Mesendoderm (in vitro differentiated cells): ENCODE measurements around the gene FCN3.
"Not testable (repeated sequence)": the region's sequence is repeated elsewhere in the genome, so short reads cannot be mapped to it uniquely, and the experiment has no call there.

ENCODE experiments used
- DNase-seq: peaks from one replicate; pipeline ENCODE4 v3.0.0; 2013
- H2AK5ac ChIP-seq: 2 replicates; pipeline ENCODE4 v1.6.1; 2013; ENCODE audit warnings: low read length, inconsistent platforms
- H2BK120ac ChIP-seq: 2 replicates; pipeline ENCODE4 v1.6.1; 2013; ENCODE audit warnings: low read depth, mild to moderate bottlenecking, low read length, moderate library complexity, mixed read lengths
- H2BK15ac ChIP-seq: replicated peaks from 2 replicates; pipeline ENCODE4 v1.6.1; 2013; ENCODE audit warnings: low read depth, mild to moderate bottlenecking, moderate library complexity
- H2BK5ac ChIP-seq: 2 replicates; pipeline ENCODE4 v1.6.1; 2013; ENCODE audit warnings: low read length, inconsistent platforms
- H3K18ac ChIP-seq: 2 replicates; pipeline ENCODE4 v1.6.1; 2013; ENCODE audit warnings: mild to moderate bottlenecking, low read length, mixed read lengths
- H3K23ac ChIP-seq: one replicate; pipeline ENCODE4 v1.6.1; 2013; ENCODE audit warnings: low read length
- H3K27ac ChIP-seq: 2 replicates; pipeline ENCODE4 v1.5.1; 2013; ENCODE audit warnings: low read depth, mild to moderate bottlenecking, inconsistent platforms, low read length, moderate library complexity
- H3K27me3 ChIP-seq: 2 replicates; pipeline ENCODE4 v1.6.1; 2013; ENCODE audit warnings: low read length, control low read depth, mild to moderate bottlenecking, inconsistent platforms; ENCODE audit not compliant: insufficient read depth, poor library complexity
- H3K36me3 ChIP-seq: 2 replicates; pipeline ENCODE4 v1.6.1; 2013; ENCODE audit warnings: low read length, inconsistent platforms; ENCODE audit not compliant: control insufficient read depth, insufficient read depth
- H3K4ac ChIP-seq: one replicate; pipeline ENCODE4 v1.6.1; 2013; ENCODE audit warnings: low read depth, mild to moderate bottlenecking, low read length, moderate library complexity
- H3K4me1 ChIP-seq: 2 replicates; pipeline ENCODE4 v1.6.1; 2013; ENCODE audit warnings: low read depth, low read length, inconsistent platforms; ENCODE audit not compliant: control insufficient read depth
- H3K4me2 ChIP-seq: 2 replicates; pipeline ENCODE4 v1.6.1; 2013; ENCODE audit warnings: low read length
- H3K4me3 ChIP-seq: 2 replicates; pipeline ENCODE4 v1.5.1; 2013; ENCODE audit warnings: mild to moderate bottlenecking, low read length
- H3K56ac ChIP-seq: one replicate; pipeline ENCODE4 v1.6.1; 2013; ENCODE audit warnings: low read length
- H3K79me1 ChIP-seq: 2 replicates; pipeline ENCODE4 v1.6.1; 2013; ENCODE audit warnings: low read length, inconsistent platforms
- H3K79me2 ChIP-seq: 2 replicates; pipeline ENCODE4 v1.6.1; 2013; ENCODE audit warnings: mild to moderate bottlenecking, low read length; ENCODE audit not compliant: control insufficient read depth, insufficient read depth
- H3K9ac ChIP-seq: 2 replicates; pipeline ENCODE4 v1.6.1; 2013; ENCODE audit warnings: low read length, inconsistent platforms
- H4K5ac ChIP-seq: one replicate; pipeline ENCODE4 v1.6.1; 2013; ENCODE audit warnings: low read length
- H4K8ac ChIP-seq: one replicate; pipeline ENCODE4 v1.6.1; 2013; ENCODE audit warnings: low read depth, mild to moderate bottlenecking, control low read depth, low read length, moderate library complexity
- WGBS: extraction: QIAGEN DNeasy Blood & Tissue Kit; methylation state at CpG from one replicate; pipeline ENCODE4 v1.1.7; 2013; ENCODE audit warnings: low lambda C conversion rate, missing lambda C conversion rate; ENCODE audit not compliant: insufficient coverage; ENCODE audit errors: extremely low coverage; 5-methylcytosine and 5-hydroxymethylcytosine counted together

Gene FCN3

GRCh38 chr1:27388337-27389005 lies 13.8 kb upstream of the FCN3 start:
- no peaks in the 10 kb centered on the region for H3K27me3 ChIP-seq
- no peak overlapping the region for H3K4me2 ChIP-seq
- no peak overlapping the region for H3K4ac ChIP-seq
- H3K4me3 ChIP-seq, result no peak overlapping the region
- peaks cover 2% of the 10 kb centered on the region for H3K4me1 ChIP-seq
- no peak overlapping the region for H2BK15ac ChIP-seq
- H3K56ac ChIP-seq, result peak overlapping the region; percentile 19
- H3K36me3 ChIP-seq, result no peaks in the 10 kb centered on the region
- peak; percentile 82 for DNase-seq
- no peak overlapping the region for H3K18ac ChIP-seq
- no peak overlapping the region for H2BK120ac ChIP-seq
- H4K5ac ChIP-seq, result no peak overlapping the region
- no peak overlapping the region for H4K8ac ChIP-seq
- no CpG with 5 or more reads among the region's 5 CpGs for WGBS
- no peak overlapping the region for H3K23ac ChIP-seq
- H3K27ac ChIP-seq, result no peak overlapping the region
- no peak overlapping the region for H2BK5ac ChIP-seq
- H2AK5ac ChIP-seq, result no peak overlapping the region
- H3K79me1 ChIP-seq, result peaks cover 4% of the 10 kb centered on the region
- H3K9ac ChIP-seq, result no peak overlapping the region
- H3K79me2 ChIP-seq, result no peaks in the 10 kb centered on the region

DNA sequence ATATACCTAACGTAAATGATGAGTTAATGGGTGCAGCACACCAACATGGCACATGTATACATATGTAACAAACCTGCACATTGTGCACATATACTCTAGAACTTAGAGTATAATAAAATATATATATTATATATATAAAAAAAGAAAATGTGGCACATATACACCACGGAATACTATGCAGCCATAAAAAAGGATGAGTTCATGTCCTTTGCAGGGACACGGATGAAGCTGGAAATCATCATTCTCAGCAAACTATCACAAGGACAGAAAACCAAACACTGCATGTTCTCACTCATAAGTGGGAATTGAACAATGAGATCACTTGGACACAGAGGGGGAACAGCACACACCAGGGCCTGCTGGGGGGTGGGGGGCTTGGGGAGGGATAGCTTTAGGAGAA lies 10.2 kb upstream of the FCN3 start:
- H3K4me1 ChIP-seq, H2BK15ac ChIP-seq, H3K4ac ChIP-seq, H4K8ac ChIP-seq, H2BK120ac ChIP-seq, H2AK5ac ChIP-seq, H3K9ac ChIP-seq, H2BK5ac ChIP-seq, H3K4me2 ChIP-seq, H3K18ac ChIP-seq, H3K56ac ChIP-seq, DNase-seq, H3K27me3 ChIP-seq, H3K79me1 ChIP-seq, H3K23ac ChIP-seq, H4K5ac ChIP-seq, H3K27ac ChIP-seq, H3K36me3 ChIP-seq, H3K79me2 ChIP-seq, H3K4me3 ChIP-seq: not testable (repeated sequence)
- WGBS, result no CpG with 5 or more reads among the region's 3 CpGs

- no peaks in the 10 kb centered on the region for H3K4me1 ChIP-seq
- H3K4me2 ChIP-seq, result no peak overlapping the region
- H3K27me3 ChIP-seq, result no peaks in the 10 kb centered on the region
- H4K5ac ChIP-seq, result no peak overlapping the region
- DNase-seq, result no peak
- no peak overlapping the region for H2BK120ac ChIP-seq
- H3K18ac ChIP-seq, result no peak overlapping the region
- H3K23ac ChIP-seq, result no peak overlapping the region
- no peak overlapping the region for H3K56ac ChIP-seq
- no peak overlapping the region for H2BK5ac ChIP-seq
- no peaks in the 10 kb centered on the region for H3K79me1 ChIP-seq
- no peaks in the 10 kb centered on the region for H3K36me3 ChIP-seq
- H3K4me3 ChIP-seq, result no peak overlapping the region
- WGBS, result no CpG with 5 or more reads among the region's 13 CpGs
- H3K9ac ChIP-seq, result no peak overlapping the region
- H3K27ac ChIP-seq, result no peak overlapping the region
- no peak overlapping the region for H3K4ac ChIP-seq
- no peaks in the 10 kb centered on the region for H3K79me2 ChIP-seq
- no peak overlapping the region for H2AK5ac ChIP-seq
- H2BK15ac ChIP-seq, result no peak overlapping the region
- no peak overlapping the region for H4K8ac ChIP-seq
Measured at GRCh38 chr1:27383661-27384060, 9.0 kb upstream of the FCN3 start.

- H2BK120ac ChIP-seq, result no peak within 1 kb of the TSS
- no peak within 1 kb of the TSS for H2BK5ac ChIP-seq
- H2BK15ac ChIP-seq, result no peak within 1 kb of the TSS
- H3K4ac ChIP-seq, result no peak within 1 kb of the TSS
- H3K4me2 ChIP-seq, result peak within 1 kb of the TSS; percentile 57
- H4K8ac ChIP-seq, result no peak within 1 kb of the TSS
- H3K4me1 ChIP-seq, result no peaks in the 10 kb centered on the region
- DNase-seq, result peak; percentile 69
- H3K27me3 ChIP-seq, result no peaks in the 10 kb centered on the region
- H3K79me1 ChIP-seq, result no peaks in the 10 kb centered on the region
- H3K56ac ChIP-seq, result peak within 1 kb of the TSS; percentile 90
- H3K23ac ChIP-seq, result no peak within 1 kb of the TSS
- no peaks in the 10 kb centered on the region for H3K79me2 ChIP-seq
- no peaks in the 10 kb centered on the region for H3K36me3 ChIP-seq
- no peak within 1 kb of the TSS for H3K18ac ChIP-seq
- no peak within 1 kb of the TSS for H2AK5ac ChIP-seq
- no CpG with 5 or more reads among the region's 43 CpGs for WGBS
- peak within 1 kb of the TSS; percentile 68 for H3K9ac ChIP-seq
- no peak within 1 kb of the TSS for H3K4me3 ChIP-seq
- H4K5ac ChIP-seq, result no peak within 1 kb of the TSS
- no peak within 1 kb of the TSS for H3K27ac ChIP-seq
Measured at GRCh38 chr1:27383039-27383605, 8.5 kb upstream of the FCN3 start, which contains the start of gene CD164L2. Gene CD164L2, minus strand, starts transcription at chr1:27383333. Its CDS starts 94 bp downstream, at chr1:27383239.

DNA sequence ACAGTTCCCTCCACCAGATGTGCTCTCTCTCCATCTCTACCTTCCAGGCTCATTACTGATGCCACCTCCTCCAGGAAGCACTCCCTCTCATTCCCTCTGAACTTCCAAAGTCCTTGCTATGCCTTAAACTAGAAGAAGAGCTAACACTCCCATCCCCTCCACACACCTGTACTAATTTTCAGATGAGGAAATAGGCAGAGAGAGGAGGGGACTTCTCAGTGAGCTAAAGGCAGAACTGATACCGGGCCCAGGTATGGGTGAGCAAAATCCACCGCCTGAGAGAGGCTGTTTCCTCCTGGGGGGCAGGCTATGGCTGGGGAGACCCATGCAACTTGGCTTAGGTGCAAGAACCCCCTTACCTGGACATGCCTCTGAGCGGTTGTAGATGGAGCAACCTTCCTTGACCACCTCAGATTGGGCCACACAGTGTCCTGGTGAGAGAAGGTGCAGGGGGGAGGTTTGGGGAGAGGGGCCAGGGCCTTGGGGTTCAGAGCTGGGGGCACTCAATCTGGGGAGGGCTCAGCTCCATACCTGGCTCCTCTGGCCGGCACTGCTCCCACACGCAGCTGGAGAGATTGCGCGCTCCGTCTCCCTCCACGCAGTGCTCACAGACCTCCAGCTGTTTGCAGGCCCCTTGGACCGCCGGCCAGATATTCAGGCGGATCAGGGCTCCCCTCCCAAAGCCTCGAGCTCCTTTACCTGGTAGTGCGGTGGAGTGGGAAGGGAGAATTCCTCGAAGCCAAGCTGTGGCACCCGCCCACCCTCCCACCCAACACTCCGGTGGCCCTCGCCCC lies 7.5 kb upstream of the FCN3 start:
- H3K27ac ChIP-seq, result no peak overlapping the region
- no peak overlapping the region for H2AK5ac ChIP-seq
- no peak overlapping the region for H3K4me3 ChIP-seq
- no peaks in the 10 kb centered on the region for H3K36me3 ChIP-seq
- H3K18ac ChIP-seq, result no peak overlapping the region
- no peak overlapping the region for H4K5ac ChIP-seq
- no peaks in the 10 kb centered on the region for H3K27me3 ChIP-seq
- H3K9ac ChIP-seq, result no peak overlapping the region
- no CpG with 5 or more reads among the region's 18 CpGs for WGBS
- H3K23ac ChIP-seq, result no peak overlapping the region
- no peak overlapping the region for H2BK120ac ChIP-seq
- no peak overlapping the region for H2BK15ac ChIP-seq
- no peaks in the 10 kb centered on the region for H3K79me1 ChIP-seq
- H3K4me2 ChIP-seq, result no peak overlapping the region
- H4K8ac ChIP-seq, result no peak overlapping the region
- no peak for DNase-seq
- no peak overlapping the region for H3K4ac ChIP-seq
- no peaks in the 10 kb centered on the region for H3K4me1 ChIP-seq
- H3K79me2 ChIP-seq, result no peaks in the 10 kb centered on the region
- no peak overlapping the region for H2BK5ac ChIP-seq
- H3K56ac ChIP-seq, result no peak overlapping the region
